ENCODE measurements around the gene GARNL3. TPM values are rescaled to one million over a fixed set of nuclear protein-coding genes. Genes with fewer than 3 reads are reported as not detected.

The GARNL3 gene
- total RNA-seq, 1 donor from 2014 or later, result 1.0 TPM

DNA sequence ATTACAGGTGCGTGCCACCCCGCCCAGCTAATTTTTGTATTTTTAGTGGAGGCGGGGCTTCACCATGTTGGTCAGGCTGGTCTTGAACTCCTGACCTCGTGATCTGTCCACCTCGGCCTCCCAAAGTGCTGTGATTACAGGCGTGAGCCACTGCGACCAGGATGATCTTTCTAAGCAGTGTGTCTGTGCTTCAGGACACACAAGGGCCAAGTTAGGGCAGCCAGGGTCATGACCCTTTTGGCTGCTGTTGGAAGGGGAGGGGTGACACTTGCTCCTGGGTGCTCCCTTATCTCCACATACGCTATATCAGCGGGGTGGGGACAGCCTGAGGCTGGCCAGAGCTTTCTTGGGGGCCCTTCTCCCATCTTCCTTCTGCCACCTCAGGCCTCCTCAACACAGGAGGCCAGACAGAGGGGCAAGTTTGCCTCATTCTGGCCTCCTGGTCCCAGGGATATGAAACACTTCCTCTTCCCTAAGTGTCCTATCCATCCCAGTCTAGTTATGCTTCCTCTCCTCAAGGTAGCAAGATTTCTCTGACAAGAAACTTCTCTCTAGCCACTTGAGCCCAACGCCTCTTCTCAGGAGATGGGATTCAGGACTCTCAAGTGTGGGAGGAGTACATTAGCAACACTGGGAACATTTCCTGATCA, 157.7 kb downstream of the GARNL3 start:
- intact Hi-C loops (cut with micrococcal nuclease), result loop anchor here (10.0 kb wide), 1 partner anchor 197 kb away; no protein-coding TSS in a partner anchor

DNA sequence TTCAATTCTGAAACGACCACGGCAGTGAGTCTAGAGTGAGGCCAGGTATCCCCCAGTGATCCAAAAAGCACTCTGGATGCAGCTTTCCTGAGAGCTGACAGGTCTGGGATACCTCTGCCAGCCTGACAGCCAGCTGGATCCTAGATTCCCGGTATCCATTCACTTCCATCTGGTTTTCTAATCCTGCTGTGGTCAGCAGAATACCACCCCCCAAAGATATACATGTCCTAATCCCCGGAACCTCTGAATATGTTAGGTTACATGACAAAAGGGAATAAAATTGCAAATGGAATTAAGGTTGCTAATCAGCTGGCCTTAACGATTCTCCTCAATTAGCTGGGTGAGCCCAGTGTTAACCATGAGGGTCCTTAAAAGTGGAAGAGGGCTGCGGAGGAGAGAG, 158.2 kb downstream of the GARNL3 start:
- intact Hi-C loops (cut with micrococcal nuclease), result loop anchor here (10.0 kb wide), 1 partner anchor 198 kb away; no protein-coding TSS in a partner anchor

GRCh38 chr9:127423476-127423933, 158.9 kb downstream of the GARNL3 start:
- intact Hi-C loops (cut with micrococcal nuclease), result loop anchor here (10.0 kb wide), 1 partner anchor 199 kb away; no protein-coding TSS in a partner anchor

GRCh38 chr9:127423934-127424675, 159.5 kb downstream of the GARNL3 start, which contains the start of gene ZNF79:
ZNF79 (plus strand) TSS chr9:127424382; CDS start chr9:127424788, 406 bp downstream.
- intact Hi-C loops (cut with micrococcal nuclease), result loop anchor here (1.0 to 10.0 kb wide), 6 partner anchors 27 to 619 kb away; partner anchors contain the start of genes LRSAM1, RPL12, SLC2A8 and TOR2A

- intact Hi-C loops (cut with micrococcal nuclease), result loop anchor here (1.0 to 10.0 kb wide), 6 partner anchors 27 to 619 kb away; partner anchors contain the start of genes LRSAM1, RPL12, SLC2A8 and TOR2A
These were observed 160.1 kb downstream of the GARNL3 start for GRCh38 chr9:127424676-127424999.

DNA sequence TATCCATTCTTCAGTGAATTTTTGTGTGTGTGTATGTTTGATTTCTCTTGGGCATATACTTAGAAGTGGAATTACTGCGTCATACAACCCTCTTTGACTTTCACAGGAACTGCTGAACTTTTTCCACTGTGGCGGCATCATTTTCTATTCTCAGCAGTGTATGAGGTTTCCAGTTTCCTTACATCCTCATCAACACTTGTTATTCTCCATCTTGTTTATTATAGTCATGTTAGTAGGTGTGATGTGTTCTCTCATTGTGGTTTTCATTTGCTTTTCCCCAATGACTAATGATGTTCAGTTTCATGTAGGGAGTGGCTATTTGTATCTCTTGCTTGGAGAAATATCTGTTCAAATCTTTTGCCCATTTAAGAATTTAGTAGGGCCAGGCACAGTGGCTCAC, 162.2 kb downstream of the GARNL3 start:
- intact Hi-C loops (cut with micrococcal nuclease), result loop anchor here (10.0 kb wide), 1 partner anchor 202 kb away; no protein-coding TSS in a partner anchor

- intact Hi-C loops (cut with micrococcal nuclease), result loop anchor here (10.0 kb wide), 1 partner anchor 204 kb away; no protein-coding TSS in a partner anchor
These were observed 163.8 kb downstream of the GARNL3 start for GRCh38 chr9:127428348-127428747.

DNA sequence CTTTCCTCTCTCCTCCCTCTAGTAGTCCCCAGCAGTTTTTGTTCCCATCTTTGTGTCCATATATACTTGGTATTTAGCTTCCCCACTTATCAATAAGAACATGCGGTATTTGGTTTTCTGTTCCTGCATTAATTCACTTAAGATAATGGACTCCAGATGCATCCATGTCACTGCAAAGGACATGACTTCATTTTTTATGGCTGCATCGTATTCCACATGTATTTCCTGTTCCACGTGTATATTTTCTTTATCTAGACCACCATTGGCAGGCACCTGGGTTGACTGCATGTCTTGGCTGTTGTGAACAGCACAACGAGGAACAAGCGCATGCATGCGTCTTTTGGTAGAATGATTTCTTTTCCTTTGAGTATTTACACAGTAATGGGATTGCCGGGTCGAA, 165.8 kb downstream of the GARNL3 start:
- intact Hi-C loops (cut with micrococcal nuclease), result no loop called here

DNA sequence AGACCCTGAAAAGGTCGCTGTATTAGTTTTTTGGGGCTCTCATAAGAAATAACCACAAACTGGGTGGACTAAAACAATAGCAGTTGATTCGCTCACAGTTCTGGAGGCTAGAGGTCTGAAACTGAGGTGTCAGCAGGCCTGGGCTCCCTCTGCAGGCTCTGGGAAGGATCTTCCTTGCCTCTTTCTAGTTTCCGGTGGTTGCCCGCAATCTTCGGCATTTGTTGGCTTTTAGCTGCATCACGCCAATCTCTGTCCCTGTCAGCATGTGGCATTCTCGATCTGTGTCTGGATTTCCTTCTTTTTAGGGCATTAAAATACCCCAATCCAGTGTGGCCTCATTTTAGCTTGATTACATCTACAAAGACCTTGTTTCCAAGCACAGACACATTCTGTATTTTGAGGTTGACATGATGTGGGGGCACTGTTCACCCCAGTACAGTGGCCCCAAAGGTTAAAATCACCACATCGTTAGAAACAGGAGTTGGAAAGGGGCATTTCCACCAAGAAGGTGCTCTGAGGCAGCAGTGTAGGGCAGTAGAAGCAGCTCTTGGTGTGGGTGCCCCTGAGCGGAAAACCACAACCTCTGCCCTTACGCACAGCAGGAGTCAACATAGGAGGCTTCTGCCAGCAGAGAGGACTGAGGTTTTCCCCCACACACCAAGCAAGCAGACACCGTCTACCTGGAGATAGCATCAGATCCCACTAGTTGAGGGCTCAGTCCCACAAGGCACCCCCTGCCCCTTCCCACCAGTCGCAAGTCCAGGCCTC, 173.1 kb downstream of the GARNL3 start:
- intact Hi-C loops (cut with micrococcal nuclease), result no loop called here

DNA sequence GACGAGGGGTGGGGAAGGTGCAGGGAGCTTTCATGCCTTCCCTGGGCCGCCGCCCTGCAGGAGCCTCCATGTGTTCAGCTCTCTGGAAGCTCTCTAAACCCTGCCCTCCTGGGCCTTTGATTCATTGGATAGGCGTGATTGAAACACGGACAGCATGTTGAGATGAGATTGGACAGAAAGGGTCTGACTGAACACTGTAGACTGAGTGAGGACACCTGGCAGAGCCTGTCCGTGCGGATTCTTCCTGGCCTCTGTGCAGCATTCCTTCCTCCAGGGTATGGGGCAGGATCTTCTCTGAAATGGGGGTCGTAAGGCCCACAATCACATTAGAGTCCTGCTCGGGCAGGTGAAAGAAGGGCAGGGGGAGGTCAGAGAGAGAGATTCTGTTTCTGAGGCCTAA, 173.8 kb downstream of the GARNL3 start:
- intact Hi-C loops (cut with micrococcal nuclease), result no loop called here

Other genes starting within 250 kb of the GARNL3 start
- not detected in 2 replicates for gene ANGPTL2, start 142.1 kb upstream of the GARNL3 start, total RNA-seq
- 6.6 and 6.7 TPM in 2 replicates for gene SLC2A8, start 132.4 kb downstream of the GARNL3 start, total RNA-seq
- gene ZNF79, start 159.6 kb downstream of the GARNL3 start, total RNA-seq, result 13.3 TPM in 2 replicates
- gene RPL12, start 186.6 kb downstream of the GARNL3 start, total RNA-seq, result 1,031 and 1,036 TPM in 2 replicates
- 14.2 and 15.6 TPM in 2 replicates for gene LRSAM1, start 186.7 kb downstream of the GARNL3 start, total RNA-seq

Measured in T-helper 2 cell treated with Interferon-gamma antibody and Interleukin-4, amounts not matched to agents 100 ng/mL and 5 ng/mL, for 36 hours (primary cell).